ENCODE results near the gene RCAN2.

RCAN2 gene

DNA sequence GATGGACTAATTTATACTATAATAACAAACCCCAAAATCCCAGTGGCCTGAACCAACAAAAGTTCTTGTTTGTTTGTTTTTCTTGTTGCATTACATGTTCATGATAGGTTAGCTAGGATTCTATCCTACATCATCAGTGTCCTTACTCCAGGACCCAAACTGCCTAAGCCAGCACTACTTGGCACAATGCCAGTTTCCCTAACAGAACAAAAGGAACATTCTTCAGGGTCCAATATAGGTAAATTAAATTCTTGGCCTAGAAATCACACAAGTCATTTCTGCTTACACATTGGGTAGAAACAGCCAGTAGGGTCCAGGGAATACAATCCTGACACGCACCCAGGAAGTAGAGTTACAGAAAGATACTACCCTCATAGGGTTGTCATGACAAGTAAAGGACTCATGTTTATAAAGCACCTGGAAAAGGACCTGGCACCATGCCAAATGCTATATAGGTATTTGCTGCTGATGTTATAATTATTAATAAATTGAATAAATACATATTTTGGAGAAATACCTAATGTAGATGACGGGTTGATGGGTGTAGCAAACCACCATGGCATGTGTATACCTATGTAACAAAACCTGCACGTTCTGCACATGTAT lies 38.8 kb downstream of the RCAN2 start:
- TF ChIP-seq, protein P1, sequence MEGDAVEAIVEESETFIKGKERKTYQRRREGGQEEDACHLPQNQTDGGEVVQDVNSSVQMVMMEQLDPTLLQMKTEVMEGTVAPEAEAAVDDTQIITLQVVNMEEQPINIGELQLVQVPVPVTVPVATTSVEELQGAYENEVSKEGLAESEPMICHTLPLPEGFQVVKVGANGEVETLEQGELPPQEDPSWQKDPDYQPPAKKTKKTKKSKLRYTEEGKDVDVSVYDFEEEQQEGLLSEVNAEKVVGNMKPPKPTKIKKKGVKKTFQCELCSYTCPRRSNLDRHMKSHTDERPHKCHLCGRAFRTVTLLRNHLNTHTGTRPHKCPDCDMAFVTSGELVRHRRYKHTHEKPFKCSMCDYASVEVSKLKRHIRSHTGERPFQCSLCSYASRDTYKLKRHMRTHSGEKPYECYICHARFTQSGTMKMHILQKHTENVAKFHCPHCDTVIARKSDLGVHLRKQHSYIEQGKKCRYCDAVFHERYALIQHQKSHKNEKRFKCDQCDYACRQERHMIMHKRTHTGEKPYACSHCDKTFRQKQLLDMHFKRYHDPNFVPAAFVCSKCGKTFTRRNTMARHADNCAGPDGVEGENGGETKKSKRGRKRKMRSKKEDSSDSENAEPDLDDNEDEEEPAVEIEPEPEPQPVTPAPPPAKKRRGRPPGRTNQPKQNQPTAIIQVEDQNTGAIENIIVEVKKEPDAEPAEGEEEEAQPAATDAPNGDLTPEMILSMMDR (IDR thresholded peaks at IDR 0.05; ENCODE audit: low read depth, low read length, missing control alignments) = no peak
- no peak overlapping the region for H3K4me3 ChIP-seq (ENCODE audit: low read depth, low read length)
- no peak for DNase-seq (ENCODE audit: low read depth)
- in situ Hi-C loops (cut with HindIII; ENCODE audit: low sequenced_read_pairs) = no loop called here

DNA sequence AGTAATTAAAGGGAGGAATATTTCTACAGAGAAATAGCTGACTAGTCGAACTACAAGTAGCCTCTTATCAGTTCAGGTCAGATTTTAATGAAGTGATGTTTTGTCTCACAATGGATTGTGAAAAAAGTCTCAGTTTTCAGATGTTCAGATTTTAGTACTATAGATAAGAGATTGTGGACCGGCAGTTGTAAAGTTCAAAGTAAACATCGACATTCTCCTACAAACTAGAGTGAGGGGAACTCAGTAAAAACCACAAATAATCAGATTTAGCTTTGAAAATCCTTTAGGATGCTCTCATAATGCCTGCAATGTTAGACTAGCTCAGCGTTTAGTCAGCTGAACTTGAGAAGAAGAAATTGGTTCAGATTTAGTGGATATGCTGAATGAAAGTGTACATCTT lies 39.9 kb downstream of the RCAN2 start:
- TF ChIP-seq, protein P1 (IDR thresholded peaks at IDR 0.05; ENCODE audit: low read depth, low read length, missing control alignments) = no peak
- in situ Hi-C loops (cut with HindIII; ENCODE audit: low sequenced_read_pairs) = no loop called here
- no peak for DNase-seq (ENCODE audit: low read depth)
- H3K4me3 ChIP-seq (ENCODE audit: low read depth, low read length) = no peak overlapping the region

DNA sequence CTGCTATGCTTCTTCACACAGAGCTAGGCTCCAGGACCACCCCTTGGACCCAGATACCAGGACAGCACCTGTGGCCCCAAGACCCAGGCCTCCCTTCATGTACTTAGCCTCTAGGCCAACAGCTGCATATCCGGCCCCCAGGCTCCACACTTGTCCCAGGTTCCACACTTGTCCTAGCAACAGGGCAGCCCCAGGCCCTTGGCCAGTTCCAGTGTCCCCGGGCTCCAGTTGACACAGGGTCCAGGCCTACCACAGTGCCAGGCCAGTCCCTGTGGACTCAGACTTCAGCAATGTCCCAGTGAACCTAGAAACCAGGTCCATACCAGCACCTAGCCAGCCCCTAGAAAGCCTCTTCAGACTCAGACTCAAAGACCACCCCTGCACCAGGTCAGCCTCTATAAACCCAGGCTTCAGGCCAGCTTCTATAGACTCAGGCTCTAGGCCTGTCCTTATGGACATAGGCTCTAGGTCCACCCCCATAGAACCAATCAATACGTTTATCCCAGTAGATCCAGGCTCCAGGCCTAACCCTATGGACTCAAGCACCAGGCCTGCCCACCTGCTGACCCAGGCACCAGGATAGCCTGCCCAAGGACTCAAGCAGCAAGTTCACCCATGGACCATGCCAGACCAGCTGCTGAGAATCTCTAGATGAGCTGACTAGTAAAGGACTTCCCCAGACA lies 46.3 kb downstream of the RCAN2 start:
- TF ChIP-seq, protein P1 (IDR thresholded peaks at IDR 0.05; ENCODE audit: low read depth, low read length, missing control alignments) = no peak
- in situ Hi-C loops (cut with HindIII; ENCODE audit: low sequenced_read_pairs) = no loop called here

DNA sequence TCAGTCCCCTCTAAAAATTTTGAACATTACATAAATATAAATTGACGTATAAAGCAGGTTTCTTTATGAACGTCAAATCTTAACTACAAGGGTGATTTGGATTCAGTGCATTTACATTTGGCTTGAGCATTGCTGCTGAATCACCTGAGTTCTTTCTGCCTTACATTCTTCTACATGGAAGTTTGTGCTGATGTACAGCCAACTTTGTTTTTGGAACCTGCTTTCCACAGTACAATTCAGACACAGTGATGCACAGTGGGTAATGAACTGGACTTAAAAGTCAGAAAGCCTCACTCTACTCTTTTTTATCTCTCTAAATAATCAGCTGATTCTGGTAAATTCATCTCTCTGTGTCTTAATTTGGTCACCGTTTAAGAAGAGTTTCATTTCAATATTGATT lies 47.6 kb downstream of the RCAN2 start:
- H3K4me3 ChIP-seq (ENCODE audit: low read depth, low read length) = no peak overlapping the region
- in situ Hi-C loops (cut with HindIII; ENCODE audit: low sequenced_read_pairs) = no loop called here
- no peak for DNase-seq (ENCODE audit: low read depth)
- TF ChIP-seq, protein P1 (IDR thresholded peaks at IDR 0.05; ENCODE audit: low read depth, low read length, missing control alignments) = no peak

More for the DNA sequence above, 46.3 kb downstream of the RCAN2 start:
- DNase-seq (ENCODE audit: low read depth) = no peak
- no peak overlapping the region for H3K4me3 ChIP-seq (ENCODE audit: low read depth, low read length)

DNA sequence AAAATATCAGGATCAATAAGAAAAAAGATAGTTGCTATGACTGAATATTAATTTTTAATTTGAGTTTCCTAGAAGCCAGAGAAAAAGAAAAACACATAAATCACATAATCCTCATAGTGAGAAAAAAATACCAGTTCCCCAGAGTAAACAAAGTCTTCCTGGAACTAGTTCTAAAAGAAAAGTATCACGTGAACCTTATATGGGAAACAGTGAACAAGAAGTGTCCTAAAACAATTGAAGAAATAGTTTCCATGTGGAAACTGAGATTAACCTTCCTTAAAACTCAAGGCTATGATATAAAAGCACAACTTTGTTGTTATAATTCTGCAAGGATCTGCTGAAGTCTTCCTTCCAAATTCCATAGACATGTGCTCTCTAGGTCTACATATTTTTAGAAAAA lies 50.6 kb downstream of the RCAN2 start:
- DNase-seq (ENCODE audit: low read depth) = no peak
- no peak overlapping the region for H3K4me3 ChIP-seq (ENCODE audit: low read depth, low read length)
- in situ Hi-C loops (cut with HindIII; ENCODE audit: low sequenced_read_pairs) = no loop called here
- TF ChIP-seq, protein P1 (IDR thresholded peaks at IDR 0.05; ENCODE audit: low read depth, low read length, missing control alignments) = no peak

DNA sequence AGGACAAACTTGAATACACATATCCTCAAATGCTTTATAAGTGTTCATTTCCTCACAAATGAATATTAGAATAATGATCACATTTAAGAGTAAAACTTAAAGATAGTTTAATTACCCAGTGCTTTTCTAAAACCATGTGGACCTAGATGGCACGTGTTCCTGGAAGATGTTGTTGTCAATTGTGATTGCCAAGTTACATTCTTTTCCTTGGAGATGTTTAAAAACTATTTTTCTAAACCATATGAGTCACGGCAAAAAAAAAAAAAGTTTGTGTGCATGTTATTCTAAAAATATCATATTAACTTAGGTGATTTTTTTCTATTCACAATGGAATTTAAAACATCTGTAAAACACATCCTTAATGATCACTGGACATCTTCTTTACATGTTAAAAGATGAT lies 51.1 kb downstream of the RCAN2 start:
- in situ Hi-C loops (cut with HindIII; ENCODE audit: low sequenced_read_pairs) = no loop called here
- peak; percentile 27 for DNase-seq (ENCODE audit: low read depth)
- TF ChIP-seq, protein P1 (IDR thresholded peaks at IDR 0.05; ENCODE audit: low read depth, low read length, missing control alignments) = no peak
- no peak overlapping the region for H3K4me3 ChIP-seq (ENCODE audit: low read depth, low read length)
